Mucosa of rectum (tissue), 2 donors: Measurements from ENCODE around the gene PCCB.

Source experiments
- H3K27ac ChIP-seq, 2 donors: one replicate each; pipeline ENCODE4 v1.7.0; 2013; ENCODE audit warnings: inconsistent platforms in 2 of 2, low read depth in 2 of 2, low read length in 2 of 2
- H3K27me3 ChIP-seq, 2 donors: one replicate each; pipeline ENCODE4 v1.7.0; 2013; ENCODE audit warnings: low read length in 2 of 2; ENCODE audit not compliant: control insufficient read depth in 2 of 2, insufficient read depth in 2 of 2
- H3K36me3 ChIP-seq, 2 donors: one replicate each; pipeline ENCODE4 v1.7.0; 2013; ENCODE audit warnings: low read length in 2 of 2; ENCODE audit not compliant: control insufficient read depth in 2 of 2, insufficient read depth in 2 of 2
- H3K4me1 ChIP-seq, 2 donors: one replicate each; pipeline ENCODE4 v1.7.0; 2013; ENCODE audit warnings: low read length in 2 of 2, mild to moderate bottlenecking in 1 of 2; ENCODE audit not compliant: control insufficient read depth in 2 of 2, insufficient read depth in 2 of 2
- H3K4me3 ChIP-seq, 2 donors: one replicate each; pipeline ENCODE4 v1.7.0; 2013; ENCODE audit warnings: low read length in 2 of 2
- H3K9ac ChIP-seq, 2 donors: one replicate each; pipeline ENCODE4 v1.7.0; 2013; ENCODE audit warnings: low read length in 2 of 2, low read depth in 1 of 2, mild to moderate bottlenecking in 1 of 2
- H3K9me3 ChIP-seq, 2 donors: one replicate each; pipeline ENCODE4 v1.7.0; 2013; ENCODE audit warnings: low read length in 2 of 2; ENCODE audit not compliant: control insufficient read depth in 2 of 2
- donor health status: healthy.
- donor health status: Normal muscosa, but diverticular disease.

PCCB gene

DNA sequence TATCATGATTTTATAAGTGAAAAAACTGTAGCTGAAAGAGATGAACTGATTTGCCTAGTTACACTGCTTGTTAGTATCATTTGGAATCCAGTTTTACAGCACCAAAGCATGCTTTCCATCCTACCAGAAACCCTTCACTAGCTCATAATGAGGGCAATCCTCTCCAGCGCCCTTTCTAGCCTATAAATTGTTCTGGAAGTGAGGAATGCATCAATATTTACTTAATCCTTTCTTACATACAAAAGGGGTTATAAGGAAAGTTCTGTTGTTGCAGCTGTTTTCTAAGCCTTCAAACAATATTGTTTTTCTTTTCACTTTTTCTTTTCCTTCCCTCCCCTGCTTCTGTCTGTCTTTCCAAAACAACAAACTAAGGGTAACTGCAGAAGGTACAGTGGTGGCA, 11.0 kb upstream of the PCCB start:
- Histone ChIP-seq H3K9ac (no peak overlapping the region), H3K36me3 (no peaks in the 10 kb centered on the region), H3K4me1 (no peaks in the 10 kb centered on the region), H3K27ac (no peak overlapping the region), H3K4me3 (no peak overlapping the region), H3K9me3 (no peaks in the 10 kb centered on the region), H3K27me3 (no peaks in the 10 kb centered on the region)

DNA sequence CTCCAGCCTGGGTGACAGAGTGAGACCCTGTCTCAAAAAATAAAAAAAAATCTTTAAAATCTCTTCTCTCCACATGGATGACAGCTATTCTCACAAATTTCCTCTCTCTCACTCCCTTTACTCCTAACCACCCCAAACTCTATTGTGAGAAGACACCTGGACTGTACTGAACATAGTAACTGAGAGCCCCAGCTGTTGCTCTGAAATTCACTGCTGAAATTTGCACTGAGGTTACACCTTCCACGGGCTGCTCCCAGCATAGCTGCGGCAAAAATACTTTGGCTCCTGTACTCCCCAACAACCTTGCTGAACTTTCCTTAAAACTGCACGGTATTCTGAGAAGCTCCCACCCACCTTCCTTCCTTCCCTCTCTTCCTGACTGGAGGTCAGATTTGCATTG, 4.4 kb upstream of the PCCB start:
- no peaks in the 10 kb centered on the region for H3K9me3 ChIP-seq
- no peak overlapping the region for H3K27ac ChIP-seq
- H3K36me3 ChIP-seq, result no peaks in the 10 kb centered on the region
- H3K9ac ChIP-seq, result no peak overlapping the region
- no peaks in the 10 kb centered on the region for H3K27me3 ChIP-seq
- peaks cover 1 to 2% of the 10 kb centered on the region in 2 donors for H3K4me1 ChIP-seq
- no peak overlapping the region for H3K4me3 ChIP-seq

DNA sequence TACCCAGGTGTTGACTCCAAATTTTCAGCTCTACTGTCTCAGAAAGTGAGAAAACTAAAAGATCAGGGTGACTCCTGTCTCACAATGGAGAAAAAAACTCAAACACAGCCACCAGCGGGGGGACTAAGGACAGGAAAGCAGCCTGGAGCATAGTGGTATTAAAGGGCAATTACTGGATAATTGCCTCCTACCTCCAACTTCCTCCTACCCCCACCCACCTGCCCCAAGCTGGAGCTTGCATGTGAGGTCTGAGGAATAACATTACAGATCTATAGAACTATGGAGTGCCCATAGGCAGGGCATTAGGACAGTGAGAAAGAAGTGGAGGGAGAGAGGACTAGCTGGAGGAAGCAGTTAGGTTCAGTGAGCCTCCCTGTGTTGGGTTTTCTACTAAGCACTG, 2.7 kb upstream of the PCCB start:
- Histone ChIP-seq H3K9ac (no peak overlapping the region), H3K27me3 (no peaks in the 10 kb centered on the region), H3K4me3 (no peak overlapping the region), H3K4me1 (peaks cover 11% of the 10 kb centered on the region in 2 donors), H3K27ac (no peak overlapping the region), H3K36me3 (no peaks in the 10 kb centered on the region), H3K9me3 (no peaks in the 10 kb centered on the region)

DNA sequence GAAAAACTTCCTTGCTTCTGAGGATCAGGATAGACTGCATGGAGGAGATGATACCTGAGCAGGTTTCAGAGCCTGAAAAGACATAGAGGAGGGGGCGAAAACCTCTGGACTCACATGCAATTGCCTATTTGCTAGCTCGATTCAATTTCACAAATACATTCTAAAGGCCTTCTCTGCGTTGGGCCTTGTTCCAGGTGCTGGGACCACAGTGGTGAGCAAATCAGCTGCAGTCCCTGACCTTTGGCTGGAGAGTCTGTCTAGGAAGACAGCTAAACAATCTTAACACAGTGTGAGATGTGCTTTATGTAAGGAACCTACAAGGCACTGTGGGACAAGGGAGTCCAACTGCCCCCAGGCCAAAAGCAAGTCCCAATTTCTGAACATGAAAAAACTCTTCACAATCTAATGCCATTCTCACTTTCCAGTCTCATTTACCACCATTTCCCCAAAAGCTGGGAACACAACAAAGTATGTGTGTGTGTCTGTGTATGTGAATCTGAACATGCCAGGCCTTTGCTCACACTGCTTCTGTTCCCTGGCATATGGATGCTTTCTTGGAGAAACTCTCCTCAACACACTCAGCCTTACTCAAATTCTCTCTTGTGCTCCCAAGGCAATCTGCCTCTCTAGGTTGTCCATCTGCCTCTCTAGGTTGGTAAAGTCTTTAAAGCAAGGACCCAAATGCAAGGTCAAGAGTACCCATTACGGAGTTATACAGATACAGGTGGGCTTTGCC, 2.1 kb upstream of the PCCB start:
- Histone ChIP-seq H3K9me3 (no peaks in the 10 kb centered on the region), H3K9ac (no peak overlapping the region), H3K27ac (no peak overlapping the region), H3K36me3 (no peaks in the 10 kb centered on the region), H3K4me1 (peaks cover 11% of the 10 kb centered on the region in 2 donors), H3K27me3 (no peaks in the 10 kb centered on the region), H3K4me3 (no peak overlapping the region)

DNA sequence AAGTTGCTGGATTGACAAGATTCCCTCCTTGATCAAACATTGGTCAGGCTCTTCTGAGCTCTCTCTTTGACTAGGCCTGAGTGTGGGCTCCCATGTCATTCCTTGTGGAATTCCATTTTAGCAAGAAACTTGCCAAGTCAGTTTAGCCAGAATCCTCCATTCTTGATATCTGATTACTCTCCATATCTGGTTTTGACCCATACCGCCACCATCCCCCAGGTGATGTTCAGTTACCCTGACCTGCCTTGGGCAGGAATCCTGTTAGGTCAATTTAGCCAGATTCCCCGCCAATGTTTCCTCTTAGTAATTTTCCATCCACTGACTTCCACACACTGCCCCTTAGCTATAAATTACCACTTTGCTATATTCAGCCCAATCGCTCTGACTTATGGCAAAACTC, 1.0 kb upstream of the PCCB start:
- Histone ChIP-seq H3K4me1 (peaks cover 11% of the 10 kb centered on the region in 2 donors), H3K4me3 (no peak overlapping the region), H3K36me3 (no peaks in the 10 kb centered on the region), H3K9ac (no peak overlapping the region), H3K27me3 (no peaks in the 10 kb centered on the region), H3K9me3 (no peaks in the 10 kb centered on the region), H3K27ac (no peak overlapping the region)

DNA sequence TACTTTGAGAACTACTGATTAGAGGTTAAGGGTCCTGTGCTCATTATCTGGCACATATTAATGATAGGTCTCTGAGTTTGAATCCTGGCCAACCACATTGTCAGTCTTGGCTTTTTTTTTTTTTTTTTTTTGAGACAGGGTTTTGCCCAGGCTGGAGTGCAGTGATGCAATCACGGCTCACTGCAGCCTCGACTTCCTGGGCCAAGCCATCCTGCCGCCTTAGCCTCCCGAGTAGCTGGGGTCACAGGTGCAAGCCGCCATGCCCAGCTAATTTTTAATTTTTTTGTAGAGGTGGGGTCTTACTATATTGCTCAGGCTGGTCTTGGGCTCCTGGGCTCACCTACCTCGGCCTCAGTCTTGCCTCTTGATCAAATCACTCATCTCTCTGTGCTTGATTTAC, 547 bp upstream of the PCCB start:
- Histone ChIP-seq H3K9ac (peak overlapping the region; percentile 82 to 83), H3K4me3 (peak overlapping the region; percentile 90 to 91), H3K27me3 (no peaks in the 10 kb centered on the region), H3K4me1 (peaks cover 11% of the 10 kb centered on the region in 2 donors), H3K9me3 (no peaks in the 10 kb centered on the region), H3K36me3 (no peaks in the 10 kb centered on the region), H3K27ac (peak overlapping the region; percentile 90 to 91)

DNA sequence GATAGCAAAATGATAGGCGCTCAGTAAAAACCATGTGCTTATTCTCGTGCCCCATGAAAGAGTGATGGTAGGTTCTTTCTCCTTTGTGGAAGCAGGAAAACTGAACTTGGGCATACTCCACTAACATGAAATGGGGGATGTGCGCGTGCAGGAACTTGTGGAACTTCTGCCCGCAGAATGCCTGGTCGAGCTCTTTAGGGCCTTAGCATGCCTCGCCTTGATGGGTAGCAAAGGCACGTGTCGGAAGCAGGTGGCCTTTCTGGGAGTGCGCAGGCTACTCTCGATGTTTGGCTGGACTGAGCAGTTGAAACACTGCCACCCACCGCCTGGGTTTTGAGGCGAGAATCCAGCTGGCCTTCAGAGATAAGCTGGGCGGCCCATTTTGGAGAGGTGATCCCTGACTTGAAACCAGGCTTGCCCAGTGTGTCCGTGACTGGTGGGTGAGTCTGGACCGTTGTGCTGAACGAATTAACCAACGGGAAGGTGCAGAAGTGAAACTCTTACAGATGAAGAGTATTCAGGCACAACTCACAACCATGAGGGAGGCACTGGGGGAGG, 842 bp downstream of the PCCB start:
- H3K4me1 ChIP-seq, result peaks cover 11 to 18% of the 10 kb centered on the region in 2 donors
- H3K9me3 ChIP-seq, result no peaks in the 10 kb centered on the region
- peak overlapping the region; percentile 90 to 91 for H3K27ac ChIP-seq
- peak overlapping the region; percentile 68 to 82 for H3K9ac ChIP-seq
- peak overlapping the region; percentile 90 to 91 for H3K4me3 ChIP-seq
- H3K27me3 ChIP-seq, result no peaks in the 10 kb centered on the region
- H3K36me3 ChIP-seq, result no peaks in the 10 kb centered on the region

DNA sequence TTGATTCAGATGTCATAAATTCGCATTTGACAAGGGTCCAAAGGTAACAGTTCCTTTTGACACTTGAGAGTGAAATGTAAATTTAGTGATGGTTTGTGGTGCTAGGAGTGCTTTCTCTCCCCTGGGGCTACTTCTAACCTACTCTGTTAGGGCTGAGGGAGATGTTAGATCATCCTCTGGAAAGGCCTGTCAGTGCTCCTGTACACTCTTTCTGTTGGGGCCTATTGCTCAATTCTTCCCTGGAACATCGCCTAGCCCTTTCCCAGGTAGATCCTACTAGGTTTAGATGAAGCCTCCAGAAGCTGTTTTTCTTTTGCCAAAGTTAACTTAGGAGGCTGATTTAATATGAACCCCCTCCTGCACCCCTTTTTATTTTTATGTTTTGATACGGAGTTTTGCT, 1.4 kb downstream of the PCCB start:
- Histone ChIP-seq H3K4me1 (peaks cover 11 to 18% of the 10 kb centered on the region in 2 donors), H3K9ac (no peak overlapping the region), H3K27me3 (no peaks in the 10 kb centered on the region), H3K36me3 (no peaks in the 10 kb centered on the region), H3K27ac (no peak overlapping the region), H3K4me3 (peak overlapping the region in 1 of 2 donors; percentile 91), H3K9me3 (no peaks in the 10 kb centered on the region)

DNA sequence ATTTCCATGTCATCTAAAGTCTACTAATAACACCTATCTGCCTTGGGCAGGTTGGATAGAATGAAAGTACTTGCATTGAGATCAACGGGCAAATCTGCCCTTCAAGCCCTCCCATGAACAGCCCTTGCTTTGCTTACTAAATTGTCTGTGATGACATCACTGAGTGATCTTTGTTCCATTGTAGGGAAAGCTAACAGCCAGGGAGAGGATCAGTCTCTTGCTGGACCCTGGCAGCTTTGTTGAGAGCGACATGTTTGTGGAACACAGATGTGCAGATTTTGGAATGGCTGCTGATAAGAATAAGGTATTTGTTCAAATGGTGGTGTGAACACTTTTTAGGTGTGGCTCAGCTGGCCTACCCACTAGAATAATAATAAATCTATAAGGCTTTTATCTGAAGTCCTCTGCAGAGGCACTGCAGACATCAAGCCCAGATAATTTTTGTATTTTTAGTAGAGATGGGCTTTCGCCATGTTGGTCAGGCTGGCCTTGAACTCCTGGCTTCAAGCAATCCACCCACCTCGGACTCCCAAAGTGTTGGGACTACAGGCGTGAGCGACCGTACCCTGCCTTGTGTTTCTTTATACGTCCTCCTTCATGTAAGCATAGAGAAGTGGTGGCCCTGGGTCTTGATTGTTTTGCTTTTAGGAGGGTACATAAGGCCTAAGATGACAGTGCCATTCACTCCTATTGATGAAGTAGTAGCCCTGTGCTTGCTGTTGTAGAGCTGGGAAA, 5.7 kb downstream of the PCCB start:
- Histone ChIP-seq H3K4me1 (peaks cover 8 to 15% of the 10 kb centered on the region in 2 donors), H3K4me3 (no peak overlapping the region), H3K27me3 (no peaks in the 10 kb centered on the region), H3K27ac (peak overlapping the region; percentile 42 to 57), H3K36me3 (peaks cover 10 to 15% of the 10 kb centered on the region in 2 donors), H3K9ac (no peak overlapping the region), H3K9me3 (no peaks in the 10 kb centered on the region)

DNA sequence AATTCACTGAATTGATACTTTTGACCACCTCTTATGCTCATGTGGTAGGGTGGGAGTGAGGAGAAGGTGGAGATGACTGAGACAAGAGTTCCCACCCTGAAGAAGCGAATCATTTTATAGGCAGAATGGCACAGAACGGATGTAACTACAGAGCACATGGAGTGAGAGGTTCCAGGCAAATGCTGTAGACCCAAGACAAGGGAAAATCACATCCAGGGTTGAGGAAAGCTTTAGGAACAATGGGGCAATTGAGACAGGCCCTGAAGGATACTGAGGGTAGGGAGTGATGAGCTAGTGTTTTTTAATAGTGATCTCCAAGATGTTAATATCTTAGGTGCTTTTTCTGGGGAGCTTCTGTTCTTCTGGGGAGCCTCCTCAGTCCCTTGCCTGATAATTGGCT, 8.1 kb downstream of the PCCB start:
- Histone ChIP-seq H3K9ac (no peak overlapping the region), H3K36me3 (peaks cover 25 to 27% of the 10 kb centered on the region in 2 donors), H3K4me1 (peaks cover 0 to 7% of the 10 kb centered on the region in 2 donors), H3K27me3 (no peaks in the 10 kb centered on the region), H3K4me3 (no peak overlapping the region), H3K9me3 (no peaks in the 10 kb centered on the region), H3K27ac (no peak overlapping the region)
